Measurements from ENCODE around the gene MAS1L.

The MAS1L gene

DNA sequence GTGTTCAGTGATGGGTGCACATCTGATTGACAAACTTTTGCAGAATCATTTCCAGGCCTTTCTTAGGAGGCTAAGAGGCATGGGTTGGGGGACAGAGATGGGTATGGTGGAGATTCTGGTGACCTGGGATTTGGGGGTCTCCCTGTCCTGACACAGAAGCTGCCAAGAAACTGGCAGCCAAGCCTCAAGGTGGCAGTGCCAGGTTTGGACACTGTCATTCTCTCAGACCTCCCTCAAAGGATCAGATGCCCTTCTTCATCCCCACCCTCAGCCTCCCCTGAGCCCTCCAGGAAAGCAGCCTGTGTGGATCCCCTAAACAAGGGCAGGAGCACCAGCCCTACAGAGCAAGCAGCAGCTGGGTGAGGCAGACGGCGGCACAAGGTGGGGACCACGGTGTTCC lies 18.1 kb upstream of the MAS1L start:
- H3K4me3 ChIP-seq (ENCODE audit: low read depth, low read length) = no peak overlapping the region
- TF ChIP-seq, protein P1, sequence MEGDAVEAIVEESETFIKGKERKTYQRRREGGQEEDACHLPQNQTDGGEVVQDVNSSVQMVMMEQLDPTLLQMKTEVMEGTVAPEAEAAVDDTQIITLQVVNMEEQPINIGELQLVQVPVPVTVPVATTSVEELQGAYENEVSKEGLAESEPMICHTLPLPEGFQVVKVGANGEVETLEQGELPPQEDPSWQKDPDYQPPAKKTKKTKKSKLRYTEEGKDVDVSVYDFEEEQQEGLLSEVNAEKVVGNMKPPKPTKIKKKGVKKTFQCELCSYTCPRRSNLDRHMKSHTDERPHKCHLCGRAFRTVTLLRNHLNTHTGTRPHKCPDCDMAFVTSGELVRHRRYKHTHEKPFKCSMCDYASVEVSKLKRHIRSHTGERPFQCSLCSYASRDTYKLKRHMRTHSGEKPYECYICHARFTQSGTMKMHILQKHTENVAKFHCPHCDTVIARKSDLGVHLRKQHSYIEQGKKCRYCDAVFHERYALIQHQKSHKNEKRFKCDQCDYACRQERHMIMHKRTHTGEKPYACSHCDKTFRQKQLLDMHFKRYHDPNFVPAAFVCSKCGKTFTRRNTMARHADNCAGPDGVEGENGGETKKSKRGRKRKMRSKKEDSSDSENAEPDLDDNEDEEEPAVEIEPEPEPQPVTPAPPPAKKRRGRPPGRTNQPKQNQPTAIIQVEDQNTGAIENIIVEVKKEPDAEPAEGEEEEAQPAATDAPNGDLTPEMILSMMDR (IDR thresholded peaks at IDR 0.05; ENCODE audit: insufficient read depth, low read depth, low read length, missing control alignments) = no peak
- DNase-seq (ENCODE audit: low read depth) = no peak

DNA sequence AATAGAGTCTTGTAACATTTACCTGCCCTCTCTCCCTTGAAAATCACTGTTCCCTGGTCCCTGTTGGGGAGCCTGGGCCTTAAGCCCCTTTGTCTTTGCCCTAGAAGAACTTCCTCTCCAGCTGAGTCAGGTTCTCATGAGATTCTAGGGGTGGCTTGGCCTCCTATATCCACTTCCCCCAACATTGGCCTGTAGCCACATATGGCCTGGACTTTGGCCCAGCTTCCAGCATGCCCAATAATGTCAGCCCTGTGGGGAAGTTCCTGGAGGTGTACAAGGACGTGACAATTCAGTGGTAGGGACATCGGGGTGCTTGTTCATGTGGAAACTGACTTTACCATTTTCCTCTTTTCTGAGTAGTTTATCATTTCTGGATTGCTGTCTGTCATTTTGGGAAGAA lies 17.2 kb upstream of the MAS1L start:
- H3K4me3 ChIP-seq (ENCODE audit: low read depth, low read length) = no peak overlapping the region
- TF ChIP-seq, protein P1 (IDR thresholded peaks at IDR 0.05; ENCODE audit: insufficient read depth, low read depth, low read length, missing control alignments) = no peak
- no peak for DNase-seq (ENCODE audit: low read depth)

DNA sequence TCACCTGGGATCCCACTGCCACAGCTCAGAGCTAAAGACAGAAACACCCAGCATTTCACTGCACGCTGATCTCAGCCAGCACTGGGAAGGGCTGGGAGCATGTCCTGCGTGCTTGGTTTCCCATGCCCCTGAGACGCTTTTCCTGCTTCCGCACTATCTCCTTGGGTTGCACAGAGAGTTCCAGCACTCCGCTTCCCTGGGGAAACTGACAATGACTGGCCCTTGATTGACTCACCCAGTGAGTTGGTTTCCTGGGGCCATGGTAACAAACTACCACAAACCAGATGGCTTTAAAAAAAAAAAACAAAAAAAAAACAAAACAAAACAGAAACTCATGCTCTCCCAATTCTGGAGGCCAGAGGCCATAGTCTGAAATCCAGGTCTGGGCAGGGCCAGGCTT lies 14.8 kb upstream of the MAS1L start:
- no peak for DNase-seq (ENCODE audit: low read depth)
- TF ChIP-seq, protein P1 (IDR thresholded peaks at IDR 0.05; ENCODE audit: insufficient read depth, low read depth, low read length, missing control alignments) = no peak
- no peak overlapping the region for H3K4me3 ChIP-seq (ENCODE audit: low read depth, low read length)

DNA sequence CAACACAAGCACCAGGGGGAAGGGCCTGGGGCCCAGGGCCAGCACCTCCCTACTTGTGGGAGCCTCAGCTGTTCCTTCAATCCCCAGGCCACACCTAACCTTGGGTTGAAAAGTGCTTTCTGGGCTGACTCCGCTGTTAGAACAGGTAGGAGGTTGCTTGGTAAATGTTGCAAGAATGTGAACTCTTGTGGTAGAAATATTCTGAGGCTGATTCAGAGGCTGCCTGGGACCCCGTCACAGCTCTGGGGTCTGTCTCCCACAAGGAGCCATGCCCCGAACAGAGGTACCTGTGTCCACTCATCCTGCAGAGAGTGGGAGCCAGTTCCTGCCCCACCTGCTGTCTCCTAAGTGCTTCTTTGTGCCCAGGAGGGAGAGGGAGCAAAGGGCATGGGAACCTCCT lies 14.4 kb upstream of the MAS1L start:
- DNase-seq (ENCODE audit: low read depth) = no peak
- no peak overlapping the region for H3K4me3 ChIP-seq (ENCODE audit: low read depth, low read length)
- TF ChIP-seq, protein P1 (IDR thresholded peaks at IDR 0.05; ENCODE audit: insufficient read depth, low read depth, low read length, missing control alignments) = no peak

DNA sequence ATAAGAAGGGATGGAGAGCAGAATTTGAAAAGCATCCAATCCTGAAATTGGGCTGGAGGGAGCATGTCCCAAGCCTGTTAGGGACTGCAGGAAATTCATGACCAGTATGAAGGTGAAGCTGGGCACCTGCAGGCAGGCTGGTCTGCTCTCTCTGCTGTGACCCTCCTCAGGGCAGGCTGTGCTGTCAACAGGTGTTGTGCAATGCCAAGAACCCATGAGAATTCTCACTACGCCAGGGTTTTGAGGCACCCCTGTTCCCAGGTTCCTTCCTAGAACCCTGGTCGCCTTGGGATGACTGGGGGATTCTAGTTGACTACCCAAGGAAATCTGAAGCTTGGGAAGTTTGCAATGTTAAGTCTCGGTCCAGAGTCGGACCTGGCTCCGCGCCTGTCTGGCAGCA lies 13.3 kb upstream of the MAS1L start:
- no peak for DNase-seq (ENCODE audit: low read depth)
- H3K4me3 ChIP-seq (ENCODE audit: low read depth, low read length) = no peak overlapping the region
- TF ChIP-seq, protein P1 (IDR thresholded peaks at IDR 0.05; ENCODE audit: insufficient read depth, low read depth, low read length, missing control alignments) = no peak

DNA sequence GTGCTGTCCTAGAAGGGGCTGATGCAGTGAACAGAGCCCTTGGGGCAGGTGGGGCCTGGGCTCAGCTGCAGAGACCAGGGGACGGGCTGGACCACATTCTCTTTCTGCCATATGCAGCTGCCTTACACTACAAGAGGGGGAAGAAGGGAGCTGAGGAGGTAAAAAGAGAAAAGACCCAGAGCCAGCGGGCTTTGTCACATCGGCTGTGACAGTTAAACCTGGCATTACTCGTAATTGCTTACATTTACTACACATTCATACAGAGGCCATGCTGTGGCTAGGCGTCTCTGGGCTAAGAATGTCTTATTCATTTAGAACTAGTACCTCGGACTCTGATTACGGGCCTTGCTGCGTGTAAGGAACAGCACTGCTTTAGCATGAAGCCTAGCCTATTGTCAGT lies 12.8 kb upstream of the MAS1L start:
- no peak overlapping the region for H3K4me3 ChIP-seq (ENCODE audit: low read depth, low read length)
- DNase-seq (ENCODE audit: low read depth) = no peak
- TF ChIP-seq, protein P1 (IDR thresholded peaks at IDR 0.05; ENCODE audit: insufficient read depth, low read depth, low read length, missing control alignments) = no peak

DNA sequence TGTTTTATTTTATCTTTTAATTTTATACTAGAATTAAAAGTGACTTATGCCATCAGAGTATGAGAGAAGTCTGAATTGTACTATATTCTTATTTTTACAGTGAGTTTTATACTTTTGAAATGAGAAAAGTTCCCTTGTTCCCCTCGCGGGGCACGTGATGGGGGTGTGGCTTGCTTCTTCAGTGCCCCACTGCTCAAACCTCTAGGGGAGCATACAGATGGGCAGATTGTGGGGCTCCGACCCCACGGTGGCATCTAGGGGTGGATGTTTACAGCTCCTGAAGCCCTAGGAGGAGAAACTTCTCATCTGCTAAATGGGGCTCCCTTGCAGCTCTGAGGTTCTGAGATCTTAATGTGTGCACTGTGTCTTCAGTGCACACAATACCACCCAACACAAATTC lies 11.9 kb upstream of the MAS1L start:
- no peak for DNase-seq (ENCODE audit: low read depth)
- TF ChIP-seq, protein P1 (IDR thresholded peaks at IDR 0.05; ENCODE audit: insufficient read depth, low read depth, low read length, missing control alignments) = no peak
- no peak overlapping the region for H3K4me3 ChIP-seq (ENCODE audit: low read depth, low read length)

All from GM12865 (cell line).